SK-N-SH (cell line): ENCODE data around the gene SLC16A12. TPM values are rescaled to one million over a fixed set of nuclear protein-coding genes. Genes with fewer than 3 reads are reported as not detected.

Experiments
- CTCF ChIA-PET: fragments of 300-600, 350-600 bp; formaldehyde crosslinking; extraction: SDS; loops from one replicate; lab custom pipeline; 2021; lab: Yijun Ruan, JAX
- POLR2A ChIA-PET: fragments of 350-600 bp; sonication (Branson Sonifier 250); formaldehyde crosslinking; extraction: SDS; loops from one replicate; lab custom pipeline; 2020; ENCODE audit warnings: antibody characterized with exemption, inconsistent platforms; lab: Yijun Ruan, JAX
- DNase-seq: peaks from one replicate; pipeline ENCODE4 v3.0.0; 2012
- H2AFZ ChIP-seq: fragments of 200-600 bp; sonication (generic); 2 replicates; pipeline ENCODE4 v1.8.1; 2016; ENCODE audit warnings: antibody characterized with exemption, mild to moderate bottlenecking, low read depth
- H3F3A ChIP-seq: fragments of 200-600 bp; sonication (generic); replicated peaks from 2 replicates; pipeline ENCODE3; 2016; ENCODE audit warnings: antibody characterized with exemption, mild to moderate bottlenecking; ENCODE audit not compliant: insufficient read depth
- H3K27ac ChIP-seq, 2 experiments: fragments of 200-500 bp in 1 of 2; fragments of 200-600 bp in 1 of 2; sonication (Bioruptor generic) in 1 of 2; sonication (generic), shearing (Covaris generic) in 1 of 2; 2 replicates each; pipeline versions ENCODE4 v1.5.1 to v1.6.1; 2014 to 2016; ENCODE audit warnings: low read depth in 2 of 2, inconsistent platforms in 1 of 2, low read length in 1 of 2, mild to moderate bottlenecking in 1 of 2, mixed read lengths in 1 of 2
- H3K27me3 ChIP-seq: fragments of 200-600 bp; sonication (generic), shearing (Covaris generic); 2 replicates; pipeline ENCODE4 v1.6.1; 2016; ENCODE audit warnings: mixed run types; ENCODE audit not compliant: insufficient read depth
- H3K36me3 ChIP-seq, 2 experiments: fragments of 200-500 bp in 1 of 2; fragments of 200-600 bp in 1 of 2; sonication (Bioruptor generic) in 1 of 2; sonication (generic) in 1 of 2; replicated peaks in 1 of 2; 2 replicates each; pipeline versions ENCODE3 to v1.5.1; 2014 to 2016; ENCODE audit warnings: low read length in 1 of 2, mild to moderate bottlenecking in 1 of 2; ENCODE audit not compliant: insufficient read depth in 2 of 2, control insufficient read depth in 1 of 2
- H3K4me1 ChIP-seq, 2 experiments: fragments of 200-500 bp in 1 of 2; fragments of 200-600 bp in 1 of 2; sonication (Bioruptor generic) in 1 of 2; sonication (generic), shearing (Covaris generic) in 1 of 2; 2 replicates each; pipeline versions ENCODE4 v1.5.1 to v1.6.1; 2014 to 2016; ENCODE audit warnings: low read depth in 1 of 2, low read length in 1 of 2, mixed run types in 1 of 2; ENCODE audit not compliant: insufficient read depth in 2 of 2, control insufficient read depth in 1 of 2
- H3K4me2 ChIP-seq: fragments of 200-600 bp; sonication (generic), shearing (Covaris generic); 2 replicates; pipeline ENCODE4 v1.6.1; 2017; ENCODE audit warnings: mixed run types
- H3K4me3 ChIP-seq, 2 experiments: fragments of 200-500 bp in 1 of 2; fragments of 200-600 bp in 1 of 2; sonication (Bioruptor generic) in 1 of 2; sonication (generic), shearing (Covaris generic) in 1 of 2; 2 replicates each; pipeline versions ENCODE4 v1.5.1 to v1.8.1; 2014 to 2016; ENCODE audit warnings: low read depth in 2 of 2, inconsistent platforms in 1 of 2, low read length in 1 of 2, mild to moderate bottlenecking in 1 of 2, mixed read lengths in 1 of 2, moderate library complexity in 1 of 2
- H3K79me2 ChIP-seq: fragments of 200-600 bp; sonication (generic); 2 replicates; pipeline ENCODE4 v1.8.1; 2017; ENCODE audit warnings: mild to moderate bottlenecking; ENCODE audit not compliant: insufficient read depth
- H3K9ac ChIP-seq: fragments of 200-600 bp; sonication (generic); 2 replicates; pipeline ENCODE4 v1.6.1; 2017; ENCODE audit warnings: mixed run types
- H3K9me2 ChIP-seq: fragments of 200-600 bp; sonication (generic); 2 replicates; pipeline ENCODE4 v1.6.1; 2017; ENCODE audit warnings: mixed run types
- H3K9me3 ChIP-seq: fragments of 200-600 bp; sonication (generic); 2 replicates; pipeline ENCODE4 v1.6.1; 2017; ENCODE audit warnings: mixed run types, mild to moderate bottlenecking, moderate library complexity
- H4K20me1 ChIP-seq: fragments of 200-600 bp; sonication (generic); 2 replicates; pipeline ENCODE4 v1.6.1; 2017; ENCODE audit warnings: mild to moderate bottlenecking, mixed run types; ENCODE audit not compliant: insufficient read depth
- CHD2 ChIP-seq: fragments of 150-350 bp; IDR thresholded peaks from 2 replicates; pipeline ENCODE4 v1.6.1; 2018; ENCODE audit warnings: low read length; ENCODE audit not compliant: partially characterized antibody
- ELF1 ChIP-seq: IDR thresholded peaks from 2 replicates; pipeline ENCODE4 v1.4.0; 2012
- EP300 ChIP-seq, 2 experiments: IDR thresholded peaks; 2 replicates each; pipeline versions ENCODE4 v1.4.0 to v1.6.1; 2012; ENCODE audit warnings: borderline replicate concordance in 1 of 2, low read depth in 1 of 2, low read length in 1 of 2
- GABPA ChIP-seq: IDR thresholded peaks from 2 replicates; pipeline ENCODE4 v1.4.0; 2012; ENCODE audit warnings: low read depth, mild to moderate bottlenecking
- IRF3 ChIP-seq: fragments of 150-350 bp; IDR thresholded peaks from 2 replicates; pipeline ENCODE4 v1.6.1; 2016; ENCODE audit warnings: mild to moderate bottlenecking, low read depth, low read length
- MXI1 ChIP-seq: IDR thresholded peaks from 2 replicates; pipeline ENCODE4 v1.6.1; 2012; ENCODE audit warnings: mild to moderate bottlenecking, low read depth, low read length, improper control_type of control experiment
- NRF1 ChIP-seq: IDR thresholded peaks from 2 replicates; pipeline ENCODE4 v1.6.1; 2012; ENCODE audit warnings: low read depth, mild to moderate bottlenecking, low read length
- WGBS: methylation state at CpG from one replicate; pipeline ENCODE4 v1.1.6; 2017; ENCODE audit warnings: low lambda C conversion rate; 5-methylcytosine and 5-hydroxymethylcytosine counted together
- polyA plus RNA-seq, 3 experiments: library from polyadenylated mRNA; depleted of rRNA; stranded (reverse); fragments of >200 nt; gene quantifications; 2 replicates each; pipeline ENCODE4 v1.2.3, GENCODE V29; 2012
- TF ChIP-seq, protein P1 (sequence below): IDR thresholded peaks from 2 replicates; pipeline ENCODE4 v1.4.0; 2012; ENCODE audit warnings: low read depth, borderline replicate concordance

The SLC16A12 gene
- polyA plus RNA-seq, 1 of the 3 experiments (the other 2 are of a cell fraction), result 0.13 TPM

DNA sequence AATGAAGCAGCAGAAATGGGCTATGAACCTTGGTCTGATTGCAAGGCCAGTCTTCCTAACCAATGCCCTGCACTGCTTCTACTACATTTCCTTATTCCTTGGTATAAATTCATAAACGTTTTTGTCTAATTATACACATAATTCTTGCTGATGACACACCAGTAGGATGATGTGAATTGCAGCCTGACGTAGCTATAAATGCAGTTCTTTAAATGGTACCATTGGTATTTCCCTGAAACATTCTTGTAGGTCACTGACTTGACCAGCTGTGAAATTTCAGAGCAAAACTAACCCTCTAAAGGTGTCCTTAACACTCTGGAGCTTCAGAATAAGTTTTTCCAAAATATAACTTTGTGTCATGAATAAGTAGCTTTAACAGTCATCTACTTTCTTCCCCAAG is 70.2 kb downstream of the SLC16A12 start:
- Histone ChIP-seq H3K79me2 (no peaks in the 10 kb centered on the region), H3K9ac (no peak overlapping the region), H3K9me2 (no peaks in the 10 kb centered on the region), H3K4me1 (peaks cover 3 to 22% of the 10 kb centered on the region in 2 experiments; a peak in 2 of 4 replicates), H3K27me3 (no peaks in the 10 kb centered on the region), H2AFZ (no peak overlapping the region; the same call in 1 of the 2 replicates), H3K36me3 (no peaks in the 10 kb centered on the region), H3F3A (peaks cover 11% of the 10 kb centered on the region), H3K4me3 (no peak overlapping the region), H3K4me2 (no peak overlapping the region), H3K27ac (no peak overlapping the region), H4K20me1 (no peaks in the 10 kb centered on the region), H3K9me3 (no peaks in the 10 kb centered on the region)
- CTCF ChIA-PET, result interaction anchor here (2.3 to 3.7 kb wide), 3 partner anchors 14 to 99 kb away, joined by 14 to 20 read pairs (median 15); no protein-coding TSS in a partner anchor
- POLR2A ChIA-PET, result no interaction called here
- DNase-seq, result no peak
- 42% methylated on average over 2 of the region's 2 CpGs for WGBS
- no peak for TF ChIP-seq EP300 (IDR thresholded peaks at IDR 0.05; ENCODE audit: borderline replicate concordance in 1 of 2, low read depth in 1 of 2, low read length in 1 of 2)
- TF ChIP-seq, protein P1, sequence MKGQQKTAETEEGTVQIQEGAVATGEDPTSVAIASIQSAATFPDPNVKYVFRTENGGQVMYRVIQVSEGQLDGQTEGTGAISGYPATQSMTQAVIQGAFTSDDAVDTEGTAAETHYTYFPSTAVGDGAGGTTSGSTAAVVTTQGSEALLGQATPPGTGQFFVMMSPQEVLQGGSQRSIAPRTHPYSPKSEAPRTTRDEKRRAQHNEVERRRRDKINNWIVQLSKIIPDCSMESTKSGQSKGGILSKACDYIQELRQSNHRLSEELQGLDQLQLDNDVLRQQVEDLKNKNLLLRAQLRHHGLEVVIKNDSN, result no peak

GRCh38 chr10:89463846-89464537 is 71.4 kb downstream of the SLC16A12 start:
- POLR2A ChIA-PET, result no interaction called here

GRCh38 chr10:89458784-89459183 is 76.6 kb downstream of the SLC16A12 start:
- H3K4me2 ChIP-seq, result peak overlapping the region; percentile 27; the same call in 1 of the 2 replicates
- peak overlapping the region; percentile 34 to 66; a peak in 3 of 4 replicates for H3K27ac ChIP-seq
- no peaks in the 10 kb centered on the region for H3K9me3 ChIP-seq
- ChIA-PET CTCF (interaction anchor here (1.0 kb wide), 1 partner anchor 7 kb away, joined by 3 read pairs; no protein-coding TSS in a partner anchor), POLR2A (no interaction called here)
- no peak for DNase-seq
- no peaks in the 10 kb centered on the region for H3K27me3 ChIP-seq
- H3K4me3 ChIP-seq, result no peak overlapping the region
- H3K4me1 ChIP-seq, result peaks cover 0 to 17% of the 10 kb centered on the region in 2 experiments; a peak in 1 of 4 replicates
- no peaks in the 10 kb centered on the region for H3K9me2 ChIP-seq
- TF ChIP-seq CHD2, result no peak
- no peak for TF ChIP-seq IRF3
- no peaks in the 10 kb centered on the region for H4K20me1 ChIP-seq
- 88% methylated on average over 1 of the region's 1 CpG for WGBS
- no peak overlapping the region for H3K9ac ChIP-seq
- H2AFZ ChIP-seq, result 0 out of 2 replicates have a peak overlapping the region, but pooled peaks have one; percentile 38
- peaks cover 10% of the 10 kb centered on the region for H3F3A ChIP-seq
- no peaks in the 10 kb centered on the region for H3K79me2 ChIP-seq
- no peaks in the 10 kb centered on the region for H3K36me3 ChIP-seq

More at GRCh38 chr10:89463846-89464537, 71.4 kb downstream of the SLC16A12 start:
- no peak for DNase-seq
- no peak overlapping the region for H3K4me3 ChIP-seq
- H3K36me3 ChIP-seq, result no peaks in the 10 kb centered on the region
- H3K4me2 ChIP-seq, result no peak overlapping the region
- H3K9ac ChIP-seq, result no peak overlapping the region
- H3K27ac ChIP-seq, result no peak overlapping the region
- H4K20me1 ChIP-seq, result no peaks in the 10 kb centered on the region
- no peaks in the 10 kb centered on the region for H3K9me3 ChIP-seq
- no peaks in the 10 kb centered on the region for H3K9me2 ChIP-seq
- no peak overlapping the region for H2AFZ ChIP-seq
- no peak for TF ChIP-seq GABPA
- TF ChIP-seq NRF1, result no peak
- TF ChIP-seq MXI1, result no peak
- TF ChIP-seq ELF1, result no peak
- H3K27me3 ChIP-seq, result no peaks in the 10 kb centered on the region
- H3F3A ChIP-seq, result peaks cover 11% of the 10 kb centered on the region
- H3K79me2 ChIP-seq, result no peaks in the 10 kb centered on the region
- WGBS, result 87% methylated on average over 6 of the region's 6 CpGs
- H3K4me1 ChIP-seq, result peaks cover 3 to 13% of the 10 kb centered on the region in 2 experiments; a peak in 2 of 4 replicates
- CTCF ChIA-PET, result no interaction called here
